MM.1S (cell line): ENCODE data around the gene IDH1.

ENCODE experiments used
- DNase-seq: peaks from one replicate; pipeline ENCODE4 v3.0.0-alpha.2; 2015
- H2AFZ ChIP-seq: fragments of 300-600 bp; sonication (generic); 2 replicates; pipeline ENCODE4 v1.6.0; 2016; ENCODE audit warnings: antibody characterized with exemption, low read length
- H3F3A ChIP-seq: fragments of 300-600 bp; sonication (generic); 2 replicates; pipeline ENCODE4 v1.6.1; 2016; ENCODE audit warnings: mild to moderate bottlenecking, antibody characterized with exemption, low read length, moderate library complexity, mixed read lengths; ENCODE audit not compliant: insufficient read depth
- H3K27ac ChIP-seq: fragments of 300-600 bp; sonication (generic); 2 replicates; pipeline ENCODE4 v1.5.1; 2016; ENCODE audit warnings: mild to moderate bottlenecking, low read length
- H3K27me3 ChIP-seq: fragments of 300-600 bp; sonication (generic); replicated peaks from 2 replicates; pipeline ENCODE4 v1.6.0; 2016; ENCODE audit warnings: low read length; ENCODE audit not compliant: insufficient read depth
- H3K36me3 ChIP-seq: fragments of 300-600 bp; sonication (generic); replicated peaks from 2 replicates; pipeline ENCODE4 v1.6.1; 2016; ENCODE audit warnings: mild to moderate bottlenecking, low read length, mixed read lengths; ENCODE audit not compliant: insufficient read depth
- H3K4me1 ChIP-seq: fragments of 300-600 bp; sonication (generic); 2 replicates; pipeline ENCODE4 v1.6.1; 2016; ENCODE audit warnings: low read length, mixed read lengths
- H3K4me2 ChIP-seq: fragments of 300-600 bp; sonication (generic); 2 replicates; pipeline ENCODE4 v1.6.0; 2016; ENCODE audit warnings: low read depth, low read length
- H3K4me3 ChIP-seq: fragments of 300-600 bp; sonication (generic); 2 replicates; pipeline ENCODE4 v1.5.1; 2016; ENCODE audit warnings: low read length, mixed read lengths
- H3K79me2 ChIP-seq: fragments of 300-600 bp; sonication (generic); 2 replicates; pipeline ENCODE4 v1.6.1; 2016; ENCODE audit warnings: mixed run types, low read length, mixed read lengths
- H3K9ac ChIP-seq: fragments of 300-600 bp; sonication (generic); 2 replicates; pipeline ENCODE4 v1.6.1; 2016; ENCODE audit warnings: low read length, mixed read lengths
- H3K9me2 ChIP-seq: fragments of 300-600 bp; sonication (generic); replicated peaks from 2 replicates; pipeline ENCODE4 v1.6.1; 2016; ENCODE audit warnings: mild to moderate bottlenecking, low read length, mixed read lengths; ENCODE audit not compliant: insufficient read depth
- H3K9me3 ChIP-seq: fragments of 300-600 bp; sonication (generic); replicated peaks from 2 replicates; pipeline ENCODE4 v1.6.1; 2016; ENCODE audit warnings: mild to moderate bottlenecking, low read length, mixed read lengths; ENCODE audit not compliant: insufficient read depth
- H4K20me1 ChIP-seq: fragments of 300-600 bp; sonication (generic); 2 replicates; pipeline ENCODE4 v1.6.1; 2016; ENCODE audit warnings: mild to moderate bottlenecking, low read length, moderate library complexity, mixed read lengths; ENCODE audit not compliant: insufficient read depth
- EZH2 ChIP-seq: fragments of 300-600 bp; sonication (generic); optimal IDR thresholded peaks from 2 replicates; pipeline ENCODE3; 2017; ENCODE audit warnings: low read depth, mild to moderate bottlenecking, antibody characterized with exemption, low read length, mixed read lengths
- EZH2phosphoT487 ChIP-seq: fragments of 300-600 bp; sonication (generic); IDR thresholded peaks from 2 replicates; pipeline ENCODE4 v1.6.1; 2018; ENCODE audit warnings: antibody characterized with exemption, low read length
- TF ChIP-seq, protein P1 (sequence below): fragments of 300-600 bp; sonication (generic); IDR thresholded peaks from 2 replicates; pipeline ENCODE4 v1.5.1; 2016; ENCODE audit warnings: antibody characterized with exemption, low read length, mixed read lengths

The IDH1 gene

DNA sequence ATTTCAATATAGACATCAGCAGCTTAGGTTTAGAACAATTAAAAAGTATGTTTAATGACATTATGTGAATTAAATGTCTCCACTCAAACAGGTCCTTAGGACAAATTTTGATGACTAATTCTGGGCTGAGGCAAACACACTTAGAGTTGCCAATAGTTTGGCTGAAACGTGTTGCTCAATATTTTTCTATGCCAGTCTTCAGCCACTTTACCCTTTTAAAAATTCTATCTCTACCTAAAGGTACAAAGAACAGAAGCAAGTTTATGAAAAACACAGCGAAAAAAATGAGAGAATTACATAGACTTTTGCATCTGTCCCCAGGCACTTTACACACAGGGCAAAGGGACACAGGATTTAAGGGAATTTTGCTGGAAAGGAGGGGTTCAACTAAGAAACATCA lies 4.5 kb downstream of the IDH1 start:
- Histone ChIP-seq H3K9me3 (no peaks in the 10 kb centered on the region), H4K20me1 (no peaks in the 10 kb centered on the region), H3K4me2 (no peak overlapping the region), H3K9ac (no peak overlapping the region), H3K27me3 (no peaks in the 10 kb centered on the region), H3K4me1 (peaks cover 33% of the 10 kb centered on the region), H3K9me2 (no peaks in the 10 kb centered on the region), H3F3A (peaks cover 8% of the 10 kb centered on the region; the same call in 1 of the 2 replicates), H3K36me3 (peaks cover 7% of the 10 kb centered on the region), H3K79me2 (0 out of 2 replicates have a peak, but pooled peaks cover 6% of the 10 kb centered on the region), H3K4me3 (no peak overlapping the region), H2AFZ (no peak overlapping the region), H3K27ac (no peak overlapping the region)
- TF ChIP-seq EZH2 (no peak), EZH2phosphoT487 (no peak)
- TF ChIP-seq, protein P1, sequence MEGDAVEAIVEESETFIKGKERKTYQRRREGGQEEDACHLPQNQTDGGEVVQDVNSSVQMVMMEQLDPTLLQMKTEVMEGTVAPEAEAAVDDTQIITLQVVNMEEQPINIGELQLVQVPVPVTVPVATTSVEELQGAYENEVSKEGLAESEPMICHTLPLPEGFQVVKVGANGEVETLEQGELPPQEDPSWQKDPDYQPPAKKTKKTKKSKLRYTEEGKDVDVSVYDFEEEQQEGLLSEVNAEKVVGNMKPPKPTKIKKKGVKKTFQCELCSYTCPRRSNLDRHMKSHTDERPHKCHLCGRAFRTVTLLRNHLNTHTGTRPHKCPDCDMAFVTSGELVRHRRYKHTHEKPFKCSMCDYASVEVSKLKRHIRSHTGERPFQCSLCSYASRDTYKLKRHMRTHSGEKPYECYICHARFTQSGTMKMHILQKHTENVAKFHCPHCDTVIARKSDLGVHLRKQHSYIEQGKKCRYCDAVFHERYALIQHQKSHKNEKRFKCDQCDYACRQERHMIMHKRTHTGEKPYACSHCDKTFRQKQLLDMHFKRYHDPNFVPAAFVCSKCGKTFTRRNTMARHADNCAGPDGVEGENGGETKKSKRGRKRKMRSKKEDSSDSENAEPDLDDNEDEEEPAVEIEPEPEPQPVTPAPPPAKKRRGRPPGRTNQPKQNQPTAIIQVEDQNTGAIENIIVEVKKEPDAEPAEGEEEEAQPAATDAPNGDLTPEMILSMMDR: no peak
- no peak for DNase-seq

DNA sequence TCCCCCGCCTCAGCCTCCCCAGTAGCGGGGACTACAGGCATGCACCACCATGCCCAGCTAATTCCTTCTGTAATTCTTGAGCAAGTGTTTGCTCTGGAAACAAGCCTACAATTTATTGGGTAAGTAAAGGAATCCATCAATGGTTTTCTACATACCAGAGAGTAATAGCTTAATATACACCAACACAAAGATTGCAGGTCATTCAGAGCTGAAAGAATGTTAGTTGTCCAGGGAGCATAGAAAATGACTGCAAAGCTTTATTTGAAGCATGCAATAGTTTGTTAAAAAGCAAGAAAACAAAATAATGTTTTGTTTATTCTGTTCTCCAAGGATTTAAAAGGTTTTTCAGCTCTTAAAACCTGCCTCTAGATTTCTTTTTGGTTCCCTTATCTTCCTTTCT lies 5.6 kb downstream of the IDH1 start:
- no peak overlapping the region for H3K9ac ChIP-seq
- 0 out of 2 replicates have a peak, but pooled peaks cover 6% of the 10 kb centered on the region for H3K79me2 ChIP-seq
- H3K27ac ChIP-seq: no peak overlapping the region
- H3K9me3 ChIP-seq: no peaks in the 10 kb centered on the region
- no peak for DNase-seq
- H3K27me3 ChIP-seq: no peaks in the 10 kb centered on the region
- H3K4me3 ChIP-seq: no peak overlapping the region
- no peaks in the 10 kb centered on the region for H4K20me1 ChIP-seq
- 0 out of 2 replicates have a peak, but pooled peaks cover 4% of the 10 kb centered on the region for H3F3A ChIP-seq
- H3K9me2 ChIP-seq: no peaks in the 10 kb centered on the region
- H3K4me1 ChIP-seq: peaks cover 33% of the 10 kb centered on the region
- no peak overlapping the region for H2AFZ ChIP-seq
- TF ChIP-seq EZH2phosphoT487 (no peak), EZH2 (no peak)
- TF ChIP-seq, protein P1: no peak
- H3K4me2 ChIP-seq: no peak overlapping the region
- H3K36me3 ChIP-seq: peaks cover 7% of the 10 kb centered on the region

DNA sequence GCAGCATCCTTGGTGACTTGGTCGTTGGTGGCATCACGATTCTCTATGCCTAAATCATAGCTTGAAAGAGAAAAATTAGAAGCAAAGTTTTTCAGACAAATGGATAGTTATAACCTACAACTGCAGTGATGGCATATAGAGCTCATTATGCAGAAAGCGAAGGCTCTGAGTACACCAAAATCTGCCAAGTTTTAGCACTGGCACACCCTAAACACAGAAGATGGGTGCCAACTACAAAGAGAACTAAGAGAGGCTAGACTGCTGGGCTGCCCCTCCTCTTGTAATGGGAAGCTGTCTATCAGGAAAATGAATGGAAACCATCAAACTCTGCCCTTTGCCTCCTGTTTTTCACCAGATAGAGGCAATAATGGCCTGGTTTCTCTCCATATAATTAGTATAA lies 6.3 kb downstream of the IDH1 start:
- no peaks in the 10 kb centered on the region for H4K20me1 ChIP-seq
- no peak overlapping the region for H3K4me2 ChIP-seq
- H3K4me1 ChIP-seq: peaks cover 29% of the 10 kb centered on the region
- H3K27me3 ChIP-seq: no peaks in the 10 kb centered on the region
- 0 out of 2 replicates have a peak, but pooled peaks cover 2% of the 10 kb centered on the region for H3K79me2 ChIP-seq
- H3K36me3 ChIP-seq: peaks cover 7% of the 10 kb centered on the region
- H3F3A ChIP-seq: 0 out of 2 replicates have a peak, but pooled peaks cover 4% of the 10 kb centered on the region
- H3K9me3 ChIP-seq: no peaks in the 10 kb centered on the region
- TF ChIP-seq, protein P1: no peak
- TF ChIP-seq EZH2 (no peak), EZH2phosphoT487 (no peak)
- no peak overlapping the region for H3K9ac ChIP-seq
- no peak overlapping the region for H3K4me3 ChIP-seq
- no peak overlapping the region for H2AFZ ChIP-seq
- no peak for DNase-seq
- H3K27ac ChIP-seq: no peak overlapping the region
- H3K9me2 ChIP-seq: no peaks in the 10 kb centered on the region
